Measurements from ENCODE around the gene TNNT2.

The TNNT2 gene
- 0 reads per million in 4 donors for total RNA-seq

- DNase-seq: no peak
Observed at GRCh38 chr1:201377611-201378092, at the start of gene TNNT2. TNNT2 (minus strand) TSS chr1:201377680; CDS start chr1:201373254, 4,426 bp downstream.

DNA sequence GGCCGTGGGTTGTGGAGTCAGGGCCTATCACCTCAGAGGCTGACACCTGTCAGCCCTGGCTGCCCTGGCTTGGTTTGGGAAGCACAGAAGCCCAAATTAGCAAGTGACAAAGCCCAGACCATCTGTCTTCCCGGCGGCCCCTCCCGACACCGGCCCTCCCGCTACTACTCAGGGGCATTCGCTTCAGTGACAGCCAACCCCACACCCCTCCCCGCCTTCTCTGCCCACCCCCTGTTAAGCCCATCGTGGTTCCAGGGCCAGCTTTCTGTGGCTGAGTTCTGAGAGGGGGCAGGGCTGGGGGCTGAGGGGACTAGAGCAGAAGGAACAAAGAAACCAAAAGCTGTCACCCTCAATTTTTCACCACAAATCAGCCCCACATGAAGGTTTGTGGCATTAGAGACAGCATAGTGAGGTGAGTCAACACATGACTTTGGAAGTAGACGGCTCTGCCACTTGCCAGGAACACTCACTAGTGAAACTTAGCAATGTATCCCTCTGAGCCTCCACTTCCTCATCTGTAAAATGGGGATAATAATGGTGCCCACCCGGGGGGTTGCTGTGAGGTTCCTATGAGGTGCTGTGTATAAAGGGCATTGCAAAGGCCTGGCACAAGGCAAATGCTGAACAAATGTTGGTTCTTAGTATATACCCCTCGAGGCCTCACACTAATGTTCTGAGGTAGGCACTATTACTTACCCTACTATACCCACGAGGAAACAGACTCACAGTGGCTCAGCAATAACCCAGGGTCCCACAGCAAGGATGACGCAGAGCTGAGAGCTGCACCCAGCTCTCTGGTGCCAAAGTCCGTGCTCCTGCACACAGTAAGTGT is 49.2 kb upstream of the TNNT2 start:
- no peak for DNase-seq

DNA sequence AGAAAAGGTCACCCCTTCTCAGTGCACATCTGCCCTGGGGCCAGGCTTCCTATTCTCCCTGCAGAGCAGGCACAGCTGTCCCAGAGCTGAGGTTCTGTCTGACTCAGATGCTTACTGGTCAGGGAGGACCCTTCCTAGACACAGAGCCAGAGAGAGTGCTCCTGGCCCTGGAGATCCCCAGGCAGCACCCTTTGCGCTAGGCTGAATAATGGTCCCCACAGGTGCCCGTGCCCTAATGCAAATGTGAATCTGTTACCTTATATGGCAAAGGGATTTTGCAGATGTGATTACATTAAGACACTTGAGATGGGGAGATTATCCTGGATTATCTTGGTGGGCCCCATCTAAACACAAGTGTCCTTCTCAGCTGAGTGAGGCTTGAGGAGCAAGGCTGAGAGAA is 46.7 kb upstream of the TNNT2 start:
- DNase-seq: no peak

- DNase-seq: no peak
Observed at GRCh38 chr1:201423655-201424054, 46.2 kb upstream of the TNNT2 start.

GRCh38 chr1:201422436-201423030 is 45.1 kb upstream of the TNNT2 start:
- no peak for DNase-seq

DNA sequence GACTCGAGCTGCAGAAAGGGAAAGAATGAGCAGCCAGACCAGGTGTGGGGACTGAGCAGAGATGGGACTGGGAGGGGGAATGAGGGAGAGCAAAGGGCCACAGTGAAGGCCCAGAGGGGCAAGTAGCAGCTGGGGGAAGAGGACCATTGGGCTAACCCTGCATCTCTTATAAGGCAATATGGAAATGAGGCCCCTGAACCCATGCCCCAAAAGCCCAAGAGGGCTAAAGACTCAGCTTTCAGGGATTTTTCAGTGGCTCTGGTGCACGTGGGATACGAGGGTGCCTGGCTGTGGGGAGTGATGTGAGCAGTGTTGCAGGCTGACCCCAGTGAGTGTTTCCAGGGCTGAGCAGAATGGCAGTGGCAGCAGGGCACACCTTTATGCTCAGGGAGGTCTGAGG is 44.5 kb upstream of the TNNT2 start:
- DNase-seq: no peak

- DNase-seq: no peak
Observed at GRCh38 chr1:201421041-201421440, 43.6 kb upstream of the TNNT2 start.

GRCh38 chr1:201420608-201421002 is 43.1 kb upstream of the TNNT2 start:
- DNase-seq: no peak

DNA sequence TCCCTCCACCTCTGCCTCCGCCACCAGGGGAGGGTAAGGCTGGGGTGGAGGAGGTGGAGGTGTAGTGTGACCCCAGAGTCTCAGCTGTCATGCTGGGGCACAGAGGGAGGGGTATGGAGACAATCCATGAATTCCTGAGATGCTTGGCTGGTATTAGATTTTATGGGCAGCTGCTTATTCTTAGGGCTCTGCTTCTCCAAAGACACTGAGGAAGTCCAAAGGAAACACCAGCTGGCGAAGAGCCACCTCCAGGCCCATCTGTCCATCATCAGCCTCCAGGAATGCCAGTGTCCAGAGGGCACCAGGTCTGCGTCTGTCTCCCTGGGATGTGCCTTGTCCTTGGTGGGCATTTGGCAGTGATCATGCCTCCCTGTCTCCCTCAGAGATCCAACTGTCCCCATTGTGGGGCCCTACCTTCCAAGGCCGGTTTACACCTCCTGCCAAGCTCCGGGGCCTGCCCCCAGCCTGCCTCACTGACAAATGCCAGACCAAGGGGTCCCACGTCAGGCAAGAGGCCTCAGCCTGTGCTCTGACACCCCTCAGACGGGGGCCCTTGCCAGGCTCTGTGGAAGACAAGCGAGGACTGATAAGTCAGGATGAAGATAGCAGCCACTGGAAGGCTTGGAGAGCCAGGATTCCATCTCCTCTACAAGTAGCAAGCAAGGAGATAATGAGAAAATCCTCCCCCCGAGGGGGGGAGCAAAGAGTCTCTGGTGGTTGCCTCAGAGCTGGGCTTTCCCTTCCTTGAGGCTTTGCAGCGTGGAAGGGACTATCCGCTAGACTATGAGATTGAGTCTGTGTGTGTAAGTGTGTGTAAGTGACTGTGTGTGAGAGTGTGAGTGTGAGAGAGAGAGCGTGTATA is 42.5 kb upstream of the TNNT2 start:
- no peak for DNase-seq

DNA sequence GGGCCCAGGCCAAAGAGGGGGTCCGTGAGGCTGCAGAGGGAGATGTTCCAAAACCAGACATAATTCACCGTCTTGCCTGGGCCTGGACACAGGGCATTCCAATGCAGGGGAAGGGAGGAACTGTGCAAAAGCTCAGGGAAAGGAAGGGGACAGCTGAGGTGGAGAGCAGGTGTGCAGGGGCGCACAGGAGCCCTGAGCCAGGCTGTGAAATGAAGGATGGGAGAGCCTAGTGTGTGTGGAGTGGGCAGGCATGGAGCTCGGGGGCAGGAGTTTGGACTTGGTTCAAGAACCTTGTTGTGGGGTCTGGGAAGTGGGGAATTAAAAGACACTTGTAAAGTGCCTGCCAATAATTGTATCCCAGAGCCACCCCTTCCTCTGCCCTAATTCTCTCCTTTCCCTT is 41.8 kb upstream of the TNNT2 start:
- no peak for DNase-seq

DNA sequence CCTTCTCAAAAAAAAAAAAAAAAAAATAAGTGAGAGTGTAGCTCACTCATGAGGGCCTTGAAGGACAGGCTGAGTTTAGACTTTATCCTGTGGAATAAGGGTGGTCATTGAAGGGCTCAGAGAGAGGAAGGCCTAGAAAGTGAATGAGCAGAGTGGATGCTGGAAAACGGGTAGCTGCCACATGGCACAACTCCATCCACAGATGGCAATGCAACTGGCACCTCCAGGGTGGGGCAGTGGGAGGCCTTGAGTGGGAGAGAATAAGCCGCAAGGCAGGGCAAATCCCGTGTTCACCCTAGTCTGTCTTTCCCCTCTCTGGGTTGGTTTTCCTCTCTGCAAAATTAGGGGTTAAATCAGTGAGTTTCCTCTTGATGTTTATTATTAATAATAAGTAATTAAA is 41.0 kb upstream of the TNNT2 start:
- no peak for DNase-seq

GRCh38 chr1:201414051-201414738 is 36.7 kb upstream of the TNNT2 start:
- no peak for DNase-seq

DNA sequence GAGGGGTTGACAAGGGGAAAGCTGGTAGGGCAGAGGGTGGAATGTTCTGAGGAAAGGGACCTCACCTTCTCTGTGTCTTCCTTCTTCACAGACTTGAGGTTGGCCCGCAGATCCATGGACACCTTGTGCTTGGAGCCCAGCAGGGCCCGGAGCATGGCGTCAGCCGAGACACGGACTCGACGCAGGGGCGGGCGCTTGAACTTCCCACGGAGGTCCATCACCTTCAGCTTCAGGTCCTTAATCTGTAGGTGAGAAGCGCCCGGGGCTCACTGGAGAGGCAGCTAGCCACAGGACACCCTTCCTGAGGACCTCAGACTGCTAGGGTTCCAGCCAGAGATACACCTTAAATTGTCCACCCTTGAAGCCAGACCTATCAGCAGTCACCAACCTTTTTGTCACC is 33.8 kb upstream of the TNNT2 start:
- DNase-seq: no peak

GRCh38 chr1:201409440-201409839 is 32.0 kb upstream of the TNNT2 start:
- no peak for DNase-seq

- no peak for DNase-seq
Observed at GRCh38 chr1:201408834-201409200, 31.3 kb upstream of the TNNT2 start.

DNA sequence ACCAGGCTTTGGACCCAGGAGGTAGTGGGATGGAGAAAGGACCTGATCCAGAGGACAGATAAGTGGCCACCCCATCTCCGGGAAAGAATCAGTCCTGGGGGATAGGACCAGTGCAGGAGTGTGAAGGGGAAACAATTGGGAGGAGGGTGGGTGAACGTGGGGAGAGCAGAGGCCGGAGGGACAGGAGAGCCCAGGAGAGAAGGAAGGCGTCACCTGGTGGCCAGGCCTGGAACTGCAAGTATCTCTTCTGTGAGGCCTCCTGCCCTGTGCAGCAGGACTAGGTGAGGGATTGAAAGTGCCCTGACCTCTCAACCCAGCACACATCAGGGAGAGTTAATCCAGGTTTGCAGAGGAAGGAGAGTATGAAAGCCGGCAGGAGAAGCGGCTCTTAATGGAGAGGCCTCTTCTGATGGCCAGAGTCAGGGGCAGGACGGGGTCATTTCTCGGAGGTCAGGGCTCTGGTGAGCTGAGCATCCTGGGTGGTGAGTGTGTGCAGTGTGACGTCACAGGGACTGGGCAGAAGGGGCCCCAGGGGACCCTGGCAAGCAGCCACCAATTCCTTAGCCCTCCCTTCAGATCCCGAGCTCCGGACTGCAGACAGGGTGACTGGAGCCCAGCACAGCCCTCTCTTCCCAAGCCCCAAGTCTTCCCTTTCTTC is 30.8 kb upstream of the TNNT2 start:
- peak; percentile 18 to 57 (median 42) for DNase-seq

GRCh38 chr1:201406831-201407406 is 29.4 kb upstream of the TNNT2 start:
- DNase-seq: no peak

- no peak for DNase-seq
Observed at GRCh38 chr1:201405484-201405831, 28.0 kb upstream of the TNNT2 start.

DNA sequence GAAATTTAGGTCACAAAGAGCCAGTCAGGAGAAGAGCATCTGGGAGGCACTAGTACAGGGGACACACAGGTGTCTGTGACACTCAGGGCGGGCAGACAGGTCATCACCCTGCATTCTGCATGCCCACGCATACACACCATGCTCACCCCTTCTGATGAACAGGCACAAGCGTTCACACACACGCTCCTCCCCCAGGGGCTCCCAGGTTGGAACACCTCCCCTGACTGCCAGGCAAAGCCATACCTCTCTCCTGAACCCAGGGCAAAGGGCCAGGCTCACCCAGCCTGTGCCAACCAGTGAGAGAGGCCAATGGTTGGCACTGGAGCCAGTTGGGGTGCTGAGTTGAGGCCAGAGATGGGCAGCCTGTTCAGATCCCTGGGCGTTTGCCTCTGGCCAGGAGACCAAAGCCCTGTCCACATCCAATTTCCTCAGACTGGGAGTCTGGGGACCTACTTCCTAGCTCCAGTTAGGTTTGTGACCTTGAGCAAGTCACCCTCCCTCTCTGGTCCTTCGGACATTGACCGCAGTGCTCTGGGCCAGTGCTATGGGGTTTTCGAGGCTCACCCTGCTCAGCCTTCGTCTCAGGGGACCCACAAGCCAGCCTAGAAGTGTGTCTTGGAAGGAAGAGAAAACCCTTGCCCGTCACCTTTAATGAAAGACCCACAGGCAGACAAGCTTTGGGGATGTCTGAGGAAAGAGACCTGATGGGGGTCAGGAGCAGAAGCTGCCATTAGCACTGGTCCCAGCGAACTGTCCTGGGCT is 27.4 kb upstream of the TNNT2 start:
- DNase-seq: no peak

DNA sequence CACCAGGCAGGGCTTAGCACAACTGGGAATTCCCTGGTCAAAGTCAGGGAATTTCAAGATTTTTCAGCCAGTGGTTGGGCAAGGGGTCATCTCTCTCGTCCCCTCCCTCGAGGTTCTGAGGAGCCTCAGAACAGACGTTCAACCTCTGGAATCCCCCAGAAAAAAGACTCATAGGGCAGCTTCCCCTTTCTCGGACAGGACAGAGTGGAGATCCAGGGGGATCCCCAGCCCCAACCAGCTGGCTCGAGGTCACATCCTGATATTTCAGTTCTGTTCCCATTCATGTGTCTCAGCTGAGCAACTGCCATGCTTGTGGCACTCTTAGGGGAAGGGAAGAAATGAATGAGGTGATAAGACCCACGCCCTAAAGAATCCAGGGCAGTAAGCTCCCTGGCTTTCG is 26.6 kb upstream of the TNNT2 start:
- no peak for DNase-seq

DNA sequence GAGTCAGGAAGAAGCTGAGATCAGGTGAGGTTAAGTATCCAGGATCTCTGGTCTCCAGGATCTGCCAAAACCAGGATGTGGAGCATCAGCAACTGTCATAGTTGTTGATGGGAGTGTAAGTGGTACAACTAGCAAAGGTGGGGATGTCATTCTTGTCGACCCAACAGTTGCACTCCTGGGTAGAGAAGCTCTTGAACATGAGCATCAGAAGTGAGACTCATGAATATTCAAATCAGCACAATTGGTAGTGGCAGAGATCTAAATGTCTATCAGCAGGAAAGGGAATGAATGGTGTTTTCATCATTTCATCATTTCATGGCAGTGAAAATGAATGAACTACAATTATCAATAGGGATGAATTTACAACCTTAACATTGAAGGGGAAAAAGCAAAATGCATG is 25.9 kb upstream of the TNNT2 start:
- no peak for DNase-seq

Measured in T-helper 1 cell (primary cell).